ENCODE measurements around the gene MPHOSPH9. TPM values are rescaled to one million over a fixed set of nuclear protein-coding genes. Genes with fewer than 3 reads are reported as not detected.

Gene MPHOSPH9
- total RNA-seq, 4 donors from 2014 or later = 17.0 to 43.8 (median 22.1) TPM

- TF ChIP-seq CTCF (IDR thresholded peaks at IDR 0.05) (no peak), POLR2A (IDR thresholded peaks at IDR 0.05) (no peak)
- no peak overlapping the region for H3K4me3 ChIP-seq
- 35 to 37% methylated on average over 11 of the region's 11 CpGs for WGBS, 2 donors
- no peak for DNase-seq
- no peaks in the 10 kb centered on the region for H3K9me3 ChIP-seq
- H3K27ac ChIP-seq = peak overlapping the region in 2 of 4 donors; percentile 31 to 40
- peaks cover 0 to 18% (median 0%) of the 10 kb centered on the region in 3 donors for H3K36me3 ChIP-seq
- peaks cover 6 to 34% (median 10%) of the 10 kb centered on the region in 3 donors for H3K4me1 ChIP-seq
- no peaks in the 10 kb centered on the region for H3K27me3 ChIP-seq
- intact Hi-C loops (cut with DNase I) = no loop called here
Observed at GRCh38 chr12:123242116-123242904, 9.4 kb upstream of the MPHOSPH9 start.

DNA sequence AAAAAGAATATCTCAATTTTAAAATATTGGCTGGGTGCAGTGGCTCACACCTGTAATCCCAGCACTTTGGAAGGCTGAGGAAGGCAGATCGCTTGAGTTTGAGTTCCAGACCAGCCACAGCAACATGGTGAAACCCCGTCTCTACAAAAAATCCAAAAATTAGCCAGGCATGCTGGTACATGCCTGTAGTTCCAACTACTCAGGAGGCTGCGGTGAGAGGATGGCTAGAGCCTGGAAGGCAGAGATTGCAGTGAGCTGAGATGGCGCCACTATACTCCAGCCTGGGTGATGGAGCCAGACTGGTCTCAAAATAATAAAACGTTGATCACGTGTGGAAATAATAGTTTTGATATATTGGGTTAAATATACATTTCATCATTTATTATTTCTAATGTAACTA, 6.0 kb upstream of the MPHOSPH9 start:
- Histone ChIP-seq H3K36me3 (peaks cover 0 to 34% (median 0%) of the 10 kb centered on the region in 3 donors), H3K9me3 (no peaks in the 10 kb centered on the region), H3K4me1 (peaks cover 10 to 68% (median 17%) of the 10 kb centered on the region in 3 donors), H3K27me3 (no peaks in the 10 kb centered on the region), H3K27ac (no peak overlapping the region), H3K4me3 (no peak overlapping the region)
- no peak for DNase-seq
- WGBS, 2 donors = 54 to 70% methylated on average over 6 of the region's 6 CpGs
- TF ChIP-seq CTCF (IDR thresholded peaks at IDR 0.05) = no peak
- intact Hi-C loops (cut with DNase I) = no loop called here

GRCh38 chr12:123238330-123238682, 5.4 kb upstream of the MPHOSPH9 start:
- H3K9me3 ChIP-seq = no peaks in the 10 kb centered on the region
- H3K36me3 ChIP-seq = peaks cover 0 to 34% (median 0%) of the 10 kb centered on the region in 3 donors
- intact Hi-C loops (cut with DNase I) = no loop called here
- no peak for TF ChIP-seq CTCF (IDR thresholded peaks at IDR 0.05)
- TF ChIP-seq POLR2A (IDR thresholded peaks at IDR 0.05) = no peak
- no peaks in the 10 kb centered on the region for H3K27me3 ChIP-seq
- 47% methylated on average over 2 of the region's 2 CpGs for WGBS, 2 donors
- no peak overlapping the region for H3K4me3 ChIP-seq
- DNase-seq = no peak
- peaks cover 10 to 72% (median 18%) of the 10 kb centered on the region in 3 donors for H3K4me1 ChIP-seq
- peak overlapping the region in 1 of 4 donors; percentile 12 for H3K27ac ChIP-seq

- H3K4me3 ChIP-seq = no peak overlapping the region
- H3K27me3 ChIP-seq = no peaks in the 10 kb centered on the region
- peak; percentile 63 to 86 (median 79) for TF ChIP-seq CTCF (IDR thresholded peaks at IDR 0.05)
- TF ChIP-seq POLR2A (IDR thresholded peaks at IDR 0.05) = no peak
- peaks cover 10 to 68% (median 18%) of the 10 kb centered on the region in 3 donors for H3K4me1 ChIP-seq
- peaks cover 0 to 34% (median 0%) of the 10 kb centered on the region in 3 donors for H3K36me3 ChIP-seq
- intact Hi-C loops (cut with DNase I) = no loop called here
- WGBS, 2 donors = 48 to 58% methylated on average over 6 of the region's 6 CpGs
- H3K9me3 ChIP-seq = no peaks in the 10 kb centered on the region
- H3K27ac ChIP-seq = peak overlapping the region in 1 of 4 donors; percentile 33
- no peak for DNase-seq
Observed at GRCh38 chr12:123237646-123238329, 4.8 kb upstream of the MPHOSPH9 start.
